GM12872 (cell line): ENCODE measurements around the gene TWIST2.

Experiments used
- CTCF ChIP-seq: IDR thresholded peaks from 3 replicates; pipeline ENCODE4 v1.5.1; 2011; ENCODE audit warnings: low read depth, mild to moderate bottlenecking, low read length, moderate library complexity; ENCODE audit not compliant: insufficient read depth

Gene TWIST2

DNA sequence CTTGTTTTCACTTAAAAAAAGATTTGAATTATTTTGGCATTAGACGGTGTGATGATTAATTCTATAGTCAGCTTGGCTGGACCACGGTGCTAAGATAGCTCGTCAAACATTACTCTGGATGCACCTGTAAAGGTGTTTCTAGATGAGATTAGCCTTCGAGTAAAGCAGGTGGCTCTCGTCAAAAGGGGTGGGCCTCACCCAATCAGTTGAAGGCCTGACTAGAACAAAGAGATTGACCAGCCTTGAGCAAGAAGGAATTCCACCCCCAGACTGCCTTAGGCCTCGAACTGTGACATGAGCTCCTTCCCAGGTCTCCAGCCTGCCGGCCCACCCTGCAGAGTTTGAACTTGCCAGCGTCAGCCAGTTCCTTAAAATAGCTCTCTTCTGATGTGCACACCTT lies 73.4 kb downstream of the TWIST2 start:
- TF ChIP-seq CTCF: no peak

DNA sequence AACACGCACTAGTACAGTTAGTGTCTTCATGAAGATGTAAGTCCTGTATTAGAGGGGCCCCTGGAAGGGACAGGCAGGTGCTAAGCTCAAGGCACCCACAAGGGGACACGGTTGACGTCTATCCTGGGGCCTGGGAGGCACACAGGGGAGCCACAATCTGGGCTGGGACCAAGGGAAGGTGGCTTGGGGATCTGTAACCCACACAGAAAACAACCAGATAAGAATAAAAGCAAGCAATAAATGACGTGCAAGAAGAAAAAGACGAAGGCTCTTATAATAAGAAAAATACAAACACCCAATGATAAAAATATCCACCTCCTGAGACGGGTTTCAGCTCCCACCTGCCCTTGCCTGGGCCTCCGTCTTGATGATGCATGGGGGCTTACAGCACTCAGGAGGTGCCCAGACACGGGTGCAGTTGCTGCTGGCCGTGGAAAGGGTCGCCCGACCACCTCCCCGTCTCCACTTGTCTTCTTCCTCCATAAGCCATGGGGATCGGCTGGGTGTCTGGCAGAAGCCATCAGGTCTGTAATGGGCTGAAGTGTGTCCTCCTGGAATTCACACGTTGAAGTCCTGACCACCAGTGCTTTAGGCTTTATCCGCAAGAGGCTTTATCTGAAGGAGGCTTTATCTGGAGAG lies 73.9 kb downstream of the TWIST2 start:
- TF ChIP-seq CTCF: no peak

- no peak for TF ChIP-seq CTCF
These were observed 74.5 kb downstream of the TWIST2 start for GRCh38 chr2:238922435-238922834.

DNA sequence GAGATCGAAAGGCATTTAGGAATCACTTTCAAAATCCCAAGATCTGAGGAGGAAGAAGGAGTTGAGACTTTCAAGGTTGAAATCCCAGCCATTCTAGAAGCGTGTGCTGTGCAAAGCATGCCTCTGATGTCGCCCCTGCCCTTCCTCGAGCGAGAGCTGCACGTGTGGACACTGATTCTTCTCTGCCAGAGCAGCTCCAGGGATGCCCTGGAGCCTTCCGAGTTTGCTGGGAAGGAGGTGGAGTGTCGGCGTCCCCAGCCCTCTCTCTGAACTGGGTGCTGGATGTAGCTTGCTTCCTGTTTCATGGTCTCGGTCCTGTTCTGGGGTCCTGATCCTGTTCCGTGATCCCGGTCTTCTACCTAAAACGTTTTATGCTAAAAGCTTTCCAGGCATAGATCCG lies 76.1 kb downstream of the TWIST2 start:
- TF ChIP-seq CTCF: no peak

DNA sequence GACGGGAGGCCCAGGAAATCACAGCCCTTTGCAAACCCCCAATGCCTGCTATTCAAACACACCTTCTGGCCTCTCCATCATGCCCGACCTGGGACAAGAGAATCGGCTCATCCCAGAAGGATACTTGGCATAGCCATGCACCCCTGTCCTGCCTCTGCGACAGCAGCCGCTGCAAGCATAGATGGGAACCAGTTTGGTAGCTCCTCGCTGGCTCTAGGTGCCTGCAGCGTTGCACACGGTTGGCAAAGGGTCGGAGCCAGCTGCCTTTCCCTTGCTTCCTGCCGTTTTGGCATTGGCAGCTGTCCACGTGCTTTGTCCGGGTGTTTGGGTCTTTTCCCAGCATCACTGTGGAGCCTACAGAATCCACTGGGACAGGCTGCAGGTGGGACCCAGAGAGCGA lies 76.9 kb downstream of the TWIST2 start:
- TF ChIP-seq CTCF: no peak

GRCh38 chr2:238925281-238925680 lies 77.4 kb downstream of the TWIST2 start:
- no peak for TF ChIP-seq CTCF

GRCh38 chr2:238925816-238926521 lies 78.1 kb downstream of the TWIST2 start:
- no peak for TF ChIP-seq CTCF
